HG03060 (cell line): ENCODE results near the gene PPP1R1C.
"Not testable (repeated sequence)": the region's sequence is repeated elsewhere in the genome, so short reads cannot be mapped to it uniquely, and the experiment has no call there.

Source experiments
- ATAC-seq: cut with Tn5 transposase; IDR thresholded peaks from one replicate; pipeline ENCODE4 v1.9.1; 2021; ENCODE audit warnings: low read depth, moderate number of reproducible peaks; ENCODE audit not compliant: unreplicated experiment

The PPP1R1C gene

GRCh38 chr2:182006595-182007341 is 21.1 kb downstream of the PPP1R1C start:
- no peak for ATAC-seq

DNA sequence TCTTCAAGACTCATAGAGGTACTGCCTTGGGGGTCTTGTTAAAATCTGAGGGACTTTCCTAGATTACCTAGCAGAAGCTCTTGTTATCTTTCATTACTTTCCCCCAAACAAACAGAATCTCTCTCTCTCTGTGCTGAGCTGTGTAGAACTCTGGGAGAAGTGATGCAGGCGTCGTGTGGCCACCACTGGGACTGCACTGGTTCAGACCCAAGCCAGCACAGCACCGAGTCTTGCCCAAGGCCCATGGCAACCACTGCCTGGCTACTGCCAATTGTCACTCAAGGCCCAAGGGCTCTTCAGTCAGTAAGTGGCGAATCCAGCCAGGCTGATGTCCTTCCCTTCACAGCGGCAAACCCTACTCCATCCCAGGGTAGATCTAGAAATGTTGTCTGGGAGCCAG is 28.6 kb downstream of the PPP1R1C start:
- no peak for ATAC-seq

DNA sequence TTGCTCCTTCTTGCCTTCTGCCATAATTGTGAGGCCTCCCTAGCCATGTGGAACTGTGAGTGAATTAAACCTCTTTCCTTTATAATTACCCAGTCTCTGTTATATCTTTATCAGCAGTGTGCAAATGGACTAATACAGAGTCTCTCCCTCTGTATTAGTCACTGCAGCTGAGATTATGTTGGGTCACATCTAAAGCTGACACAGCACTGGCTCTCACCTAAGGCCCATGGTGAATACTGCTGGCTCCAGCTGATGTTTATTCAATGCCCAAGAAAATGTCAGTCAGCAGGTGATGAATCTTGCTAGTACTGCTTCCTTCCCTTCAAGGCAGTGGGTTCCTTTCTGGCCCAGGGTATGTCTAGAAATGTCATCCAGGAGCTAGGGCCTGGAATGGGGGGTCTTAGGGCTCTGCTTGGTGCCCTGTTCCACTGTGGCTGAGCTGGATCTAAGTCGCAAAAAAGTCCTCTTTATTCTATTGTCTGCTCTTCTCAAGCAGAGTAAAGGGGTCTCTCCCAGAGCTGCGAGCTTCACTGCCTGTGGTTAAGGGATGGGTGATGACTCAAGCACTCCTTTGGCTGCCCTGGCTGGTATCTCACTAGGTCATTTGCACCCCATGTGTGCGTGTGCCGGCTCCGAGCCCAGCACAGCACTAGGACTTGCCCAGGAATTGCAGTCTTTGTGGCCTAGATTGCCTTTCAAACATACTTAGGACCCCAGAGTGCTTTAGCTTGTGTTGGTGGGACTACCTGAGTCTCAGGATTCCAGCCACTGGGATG is 29.9 kb downstream of the PPP1R1C start:
- no peak for ATAC-seq

GRCh38 chr2:182018218-182018617 is 32.6 kb downstream of the PPP1R1C start:
- no peak for ATAC-seq

- ATAC-seq = no peak
These were observed 34.1 kb downstream of the PPP1R1C start for GRCh38 chr2:182019731-182020130.

GRCh38 chr2:182020286-182021070 is 34.8 kb downstream of the PPP1R1C start:
- peak; percentile 55 for ATAC-seq

DNA sequence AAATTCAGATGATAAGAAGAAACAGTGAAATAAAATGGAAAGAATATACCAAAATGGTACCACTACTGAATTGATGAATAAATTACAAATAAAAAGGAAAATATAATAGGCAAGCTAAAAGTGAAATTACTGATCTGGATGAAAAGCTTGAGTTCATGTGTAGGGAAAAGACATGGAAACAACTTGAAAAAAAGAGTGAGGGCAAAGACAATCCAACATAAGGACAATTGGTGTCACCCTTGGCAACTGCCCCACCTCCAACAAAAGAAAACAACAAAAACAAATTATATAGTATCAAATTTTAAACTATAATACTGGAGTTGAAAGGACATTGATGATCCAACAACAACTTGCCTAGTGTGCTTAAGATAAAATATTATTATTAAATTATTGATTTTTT is 37.6 kb downstream of the PPP1R1C start:
- no peak for ATAC-seq

DNA sequence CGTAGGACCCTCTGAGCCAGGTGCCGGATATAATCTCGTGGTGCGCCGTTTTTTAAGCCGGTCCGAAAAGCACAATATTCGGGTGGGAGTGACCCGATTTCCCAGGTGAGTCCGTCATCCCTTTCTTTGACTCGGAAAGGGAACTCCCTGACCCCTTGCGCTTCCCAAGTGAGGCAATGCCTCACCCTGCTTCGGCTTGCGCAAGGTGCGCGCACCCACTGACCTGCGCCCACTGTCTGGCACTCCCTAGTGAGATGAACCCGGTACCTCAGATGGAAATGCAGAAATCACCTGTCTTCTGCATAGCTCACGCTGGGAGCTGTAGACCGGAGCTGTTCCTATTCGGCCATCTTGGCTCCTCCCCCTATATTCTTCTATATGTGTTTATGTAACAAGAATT is 45.2 kb downstream of the PPP1R1C start:
- not testable (repeated sequence) for ATAC-seq

- ATAC-seq = no peak
These were observed 46.3 kb downstream of the PPP1R1C start for GRCh38 chr2:182031956-182032355.

DNA sequence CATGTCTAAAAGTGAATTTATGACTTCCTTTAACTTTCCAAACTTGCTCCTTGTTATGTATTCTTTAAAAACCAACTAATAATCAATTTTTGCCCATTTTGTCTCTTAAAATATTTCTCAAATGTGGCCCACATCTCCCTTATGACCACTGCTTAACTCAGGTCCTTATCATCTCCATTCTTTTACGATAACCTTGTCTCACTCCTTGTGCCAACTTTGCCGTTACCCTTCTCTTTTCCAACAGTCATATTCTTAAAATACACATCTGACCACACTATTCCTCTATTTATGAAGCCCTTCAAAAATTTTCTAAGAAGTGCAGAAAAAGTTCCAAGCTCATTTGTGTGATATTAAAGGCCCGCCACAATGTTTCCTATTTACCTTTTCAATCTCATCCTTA is 47.8 kb downstream of the PPP1R1C start:
- no peak for ATAC-seq

- no peak for ATAC-seq
These were observed 52.9 kb downstream of the PPP1R1C start for GRCh38 chr2:182038576-182038975.

GRCh38 chr2:182043021-182043420 is 57.4 kb downstream of the PPP1R1C start:
- ATAC-seq = no peak

DNA sequence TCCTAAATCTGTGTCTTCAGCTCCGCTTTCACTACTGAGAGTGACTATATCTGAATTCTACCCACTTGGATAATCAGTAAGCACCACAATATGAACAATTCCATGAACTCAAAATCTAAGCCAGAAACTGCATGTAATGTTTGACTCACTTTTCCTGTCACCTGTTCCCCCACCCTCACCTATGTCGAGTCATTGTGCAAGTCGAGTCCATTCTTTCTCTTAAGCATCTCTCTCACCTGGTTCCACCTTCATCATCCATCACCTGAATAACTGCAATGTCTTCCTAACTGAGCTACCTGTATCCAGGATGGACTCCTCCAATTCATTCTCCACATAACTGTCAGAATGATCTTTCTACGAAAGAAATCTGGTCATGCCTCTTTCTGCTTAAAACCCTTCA is 58.2 kb downstream of the PPP1R1C start:
- ATAC-seq = no peak

DNA sequence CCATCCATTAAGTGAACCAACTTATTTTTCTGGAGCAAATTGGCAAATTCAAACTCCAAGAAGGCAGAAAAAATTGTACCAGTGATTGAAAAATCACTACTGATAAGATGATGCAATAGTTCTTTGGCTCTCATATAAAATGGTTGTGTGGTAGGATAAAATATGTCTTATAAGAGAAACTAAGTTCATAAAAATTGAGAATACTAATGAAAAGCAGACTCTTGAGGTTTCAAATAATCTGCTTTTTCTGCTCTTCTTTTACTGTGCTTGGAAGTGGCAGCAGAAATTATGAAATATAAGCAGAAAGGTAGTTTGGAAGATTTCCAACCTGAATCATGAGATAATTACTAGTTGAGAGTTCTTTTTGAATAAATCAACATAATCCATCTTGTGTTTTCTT is 61.9 kb downstream of the PPP1R1C start:
- ATAC-seq = no peak

DNA sequence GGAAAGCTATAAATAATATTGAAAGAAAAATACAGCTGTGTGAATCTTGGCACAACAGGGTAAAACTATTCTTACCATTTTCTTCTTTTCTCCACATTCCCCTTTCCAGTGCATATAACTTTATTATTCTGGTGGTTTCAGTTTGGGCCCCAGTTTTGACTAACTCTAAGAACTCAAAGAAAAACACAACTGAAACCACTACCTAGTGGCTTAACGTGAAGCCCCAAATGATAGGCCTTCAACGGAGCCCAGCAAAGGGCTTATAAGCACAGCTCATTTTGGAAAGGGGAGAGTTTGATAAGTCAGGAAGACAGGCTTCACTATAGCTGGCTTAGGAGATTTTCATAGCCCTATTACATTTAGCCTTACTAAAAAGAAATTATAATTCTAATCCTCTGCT is 62.4 kb downstream of the PPP1R1C start:
- ATAC-seq = no peak

DNA sequence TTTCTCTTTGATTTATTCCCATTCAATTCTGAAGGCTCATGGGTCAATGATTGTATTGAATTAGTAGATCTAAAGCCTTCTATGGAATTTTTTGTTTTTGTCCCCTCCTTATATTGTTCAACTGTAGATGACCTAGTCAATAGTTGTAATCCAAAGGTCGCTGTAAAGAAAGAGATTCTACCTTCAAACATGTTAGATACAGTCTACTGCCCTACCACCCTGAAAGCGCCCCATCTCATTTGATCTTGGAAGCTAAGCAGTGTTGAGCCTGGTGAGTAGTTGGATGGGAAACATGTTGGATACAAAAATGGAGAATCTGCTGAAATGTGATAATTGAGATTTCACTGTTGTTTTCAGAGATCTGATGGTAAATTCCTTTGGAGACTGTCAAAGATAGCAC is 63.0 kb downstream of the PPP1R1C start:
- no peak for ATAC-seq

- no peak for ATAC-seq
These were observed 63.9 kb downstream of the PPP1R1C start for GRCh38 chr2:182049372-182050148.

DNA sequence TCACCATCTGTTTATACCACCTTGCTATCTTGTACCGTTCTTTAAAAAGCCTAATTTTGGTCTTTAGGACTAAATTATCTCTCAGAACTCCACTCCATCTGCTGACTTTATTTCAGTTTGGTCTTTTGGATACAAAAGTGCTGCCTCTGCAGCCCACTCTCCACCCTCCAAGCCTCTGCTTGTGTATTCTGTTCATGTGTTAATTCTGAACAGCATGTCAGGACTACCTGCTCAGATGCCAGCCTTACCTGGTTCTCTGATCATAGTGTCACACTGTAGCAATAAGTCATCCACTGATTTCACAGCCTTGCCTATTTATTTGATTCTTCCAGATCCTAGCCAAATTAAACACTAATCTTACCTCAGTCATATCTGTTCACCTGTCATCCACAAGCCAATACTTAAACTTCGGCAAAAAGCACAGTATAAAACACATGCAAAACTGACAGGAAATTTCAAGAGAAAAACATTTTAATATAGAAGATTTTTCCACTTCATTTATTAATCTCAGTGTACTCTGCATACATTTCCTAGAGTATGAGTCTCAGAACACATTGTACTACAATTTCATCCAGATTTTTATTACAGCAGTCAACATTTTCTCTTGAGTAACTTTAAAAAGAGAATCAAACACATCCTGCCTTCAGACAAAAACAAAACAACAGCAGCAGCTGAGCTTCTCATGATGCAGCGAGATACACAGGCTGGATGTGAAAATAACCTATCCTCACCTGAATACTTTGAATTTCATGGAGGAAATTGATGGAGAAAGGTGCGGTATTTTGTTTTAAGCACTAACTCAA is 64.9 kb downstream of the PPP1R1C start:
- no peak for ATAC-seq

- ATAC-seq = no peak
These were observed 70.3 kb downstream of the PPP1R1C start for GRCh38 chr2:182055993-182056392.

DNA sequence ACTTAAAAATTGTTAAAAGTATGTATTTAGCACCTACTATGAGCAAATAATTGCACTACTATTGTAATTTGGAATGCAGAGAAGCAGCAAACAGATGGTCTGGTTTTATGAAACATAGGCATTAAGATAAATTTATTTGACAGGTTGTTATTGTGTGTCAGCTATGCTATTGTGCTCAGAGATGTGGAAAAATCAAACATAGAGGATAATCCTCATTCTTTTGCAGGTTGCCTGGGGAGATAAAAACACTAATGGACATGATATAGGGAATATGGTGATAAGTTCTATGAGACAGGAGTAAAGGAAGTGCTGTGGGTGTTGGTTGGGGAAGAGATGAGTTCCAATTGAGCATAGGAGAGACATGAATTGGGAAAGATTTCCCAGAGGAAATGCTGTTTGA is 71.3 kb downstream of the PPP1R1C start:
- no peak for ATAC-seq
